ENCODE measurements around the gene PIK3AP1. TPM values are rescaled to one million over a fixed set of nuclear protein-coding genes. Genes with fewer than 3 reads are reported as not detected.
"Not testable (repeated sequence)": the region's sequence is repeated elsewhere in the genome, so short reads cannot be mapped to it uniquely, and the experiment has no call there.

PIK3AP1 gene
- total RNA-seq, 2 experiments from 2014 or later = 8.4 to 9.8 TPM

DNA sequence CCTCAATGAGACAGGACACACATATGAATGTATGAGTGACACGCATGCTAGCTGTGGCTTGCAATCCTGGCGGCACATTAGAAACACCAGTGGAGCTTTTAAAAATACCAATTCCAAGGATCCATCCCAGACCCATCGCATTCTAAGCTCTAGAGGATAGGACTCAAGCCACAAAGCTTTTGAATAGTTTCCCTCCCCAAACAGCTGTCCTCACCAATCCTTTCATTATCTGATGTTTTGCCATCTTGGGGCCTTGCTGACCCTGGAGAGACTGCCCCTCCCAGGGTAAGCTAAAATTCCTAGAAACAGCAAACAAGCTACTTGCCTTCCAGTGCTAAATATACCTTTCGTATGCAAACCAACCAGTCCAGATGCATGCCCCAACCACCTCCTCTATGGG lies 124.6 kb downstream of the PIK3AP1 start:
- ChIA-PET POLR2A (no interaction called here), CTCF (no interaction called here)

DNA sequence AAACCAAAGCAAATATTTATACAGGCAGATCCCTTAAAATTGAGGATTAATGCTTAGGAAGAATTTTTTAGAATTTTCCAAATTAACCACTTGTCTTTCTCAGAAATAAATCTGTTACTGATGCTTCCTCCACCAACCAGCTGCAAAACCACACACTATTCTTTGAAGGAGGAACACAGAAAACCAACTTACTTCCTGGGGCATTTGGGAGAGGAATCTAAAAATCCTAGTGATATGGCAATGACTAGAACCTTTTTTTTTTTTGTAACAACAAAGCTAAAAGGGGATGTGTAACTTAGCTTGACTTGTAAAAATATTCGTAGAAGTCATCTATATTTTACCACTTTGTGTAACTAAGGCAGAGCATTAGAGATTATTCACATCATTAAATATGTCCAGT lies 128.4 kb downstream of the PIK3AP1 start:
- CTCF ChIA-PET = no interaction called here
- POLR2A ChIA-PET = no interaction called here

DNA sequence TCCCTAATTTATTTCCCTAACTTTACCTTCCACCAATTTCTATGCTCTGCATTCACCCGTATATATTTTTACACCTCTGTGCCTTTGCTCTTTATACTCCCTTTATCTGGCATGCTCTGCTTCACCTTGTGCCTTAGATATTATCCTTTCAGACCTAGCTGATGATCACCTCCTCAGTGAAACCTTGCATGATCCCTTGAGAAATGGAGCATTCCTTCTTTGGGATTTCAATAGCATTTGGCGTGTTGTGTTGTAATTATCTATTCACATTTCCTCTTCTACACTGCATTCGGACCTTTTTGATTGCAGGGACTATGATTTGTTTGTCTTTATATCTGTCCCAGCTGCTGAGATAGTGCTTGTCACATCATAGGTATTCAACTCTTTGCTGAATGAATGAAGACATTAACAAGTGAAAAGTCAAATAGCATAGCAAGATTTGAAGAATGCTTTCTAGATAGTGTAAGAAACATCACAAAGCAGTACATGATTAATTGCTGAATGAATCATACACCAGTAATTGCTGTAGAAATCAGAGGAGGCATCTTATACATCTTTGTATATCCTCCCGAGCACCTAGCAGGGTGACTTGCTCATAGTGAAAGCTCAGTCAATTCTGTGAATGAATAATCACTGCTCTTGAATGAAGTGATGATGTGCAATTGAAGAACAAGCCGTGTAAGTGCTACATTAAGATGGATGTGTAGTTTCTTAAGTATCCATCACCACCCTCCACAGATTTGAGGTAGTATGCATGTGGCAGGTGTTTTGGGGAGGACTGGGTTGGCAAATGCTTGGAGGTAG lies 131.5 kb downstream of the PIK3AP1 start:
- POLR2A ChIA-PET = no interaction called here
- CTCF ChIA-PET = interaction anchor here (1.0 kb wide), 1 partner anchor 52 kb away, joined by 3 read pairs; no protein-coding TSS in a partner anchor

DNA sequence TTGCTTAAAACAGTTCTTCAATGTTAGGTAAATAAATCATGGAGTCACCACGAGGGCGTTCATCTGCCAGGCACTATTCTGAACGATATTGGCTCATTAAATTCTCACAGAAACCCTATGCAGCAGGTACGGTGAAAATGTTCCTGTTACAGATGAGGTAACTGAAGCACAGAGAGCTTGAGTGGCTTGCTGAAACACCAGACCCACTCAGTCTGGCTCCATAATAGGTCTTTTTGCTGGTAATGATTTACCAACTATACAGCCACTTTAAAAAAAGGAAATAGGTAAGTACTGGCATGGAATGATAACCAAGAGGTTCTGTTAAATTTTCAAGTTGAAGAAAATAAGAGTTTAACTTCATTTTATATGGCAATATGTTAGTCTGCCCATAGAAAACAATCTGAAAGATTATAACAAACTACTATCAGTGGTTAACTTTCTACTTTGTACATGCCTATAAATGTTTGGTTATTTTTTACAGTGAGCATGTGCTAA lies 132.2 kb downstream of the PIK3AP1 start:
- ChIA-PET POLR2A (no interaction called here), CTCF (no interaction called here)

DNA sequence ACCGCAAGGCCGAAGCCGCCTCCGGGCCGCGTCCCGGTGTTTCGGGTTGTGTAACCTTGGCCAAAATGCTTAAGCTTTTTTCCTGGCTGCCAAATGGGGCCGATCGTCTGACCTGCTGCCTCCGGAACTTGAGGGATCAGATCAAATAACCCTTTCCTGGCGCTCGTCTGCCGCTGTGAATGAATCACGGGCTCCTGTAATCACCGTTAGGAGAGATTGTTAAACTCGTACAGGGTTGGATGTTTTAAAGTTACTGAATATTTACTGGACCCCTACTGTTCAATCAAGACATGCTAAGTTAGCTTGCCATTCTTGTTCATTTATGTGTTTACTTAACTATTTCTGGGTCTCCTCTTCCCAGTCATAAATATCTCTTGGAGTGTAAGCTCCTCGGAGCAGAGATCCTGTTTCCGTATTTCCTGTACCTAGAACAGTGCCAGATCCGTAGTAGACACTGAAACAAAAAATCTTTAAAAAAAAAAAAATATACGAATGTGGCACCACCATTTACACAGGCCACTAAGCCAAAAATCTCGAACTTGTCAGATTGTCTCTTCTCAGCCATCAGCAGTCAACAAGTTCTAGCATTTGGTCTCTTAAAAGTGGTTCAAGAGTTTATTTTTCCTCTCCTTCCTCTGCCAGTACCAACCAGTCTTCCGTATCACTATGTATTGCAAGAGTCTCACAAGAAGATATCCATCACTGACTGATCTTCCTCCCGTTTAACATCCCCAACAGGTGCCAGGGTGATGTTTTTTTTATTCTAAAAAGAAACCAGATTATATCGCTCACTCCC lies 132.9 kb downstream of the PIK3AP1 start:
- ChIA-PET POLR2A (no interaction called here), CTCF (no interaction called here)

DNA sequence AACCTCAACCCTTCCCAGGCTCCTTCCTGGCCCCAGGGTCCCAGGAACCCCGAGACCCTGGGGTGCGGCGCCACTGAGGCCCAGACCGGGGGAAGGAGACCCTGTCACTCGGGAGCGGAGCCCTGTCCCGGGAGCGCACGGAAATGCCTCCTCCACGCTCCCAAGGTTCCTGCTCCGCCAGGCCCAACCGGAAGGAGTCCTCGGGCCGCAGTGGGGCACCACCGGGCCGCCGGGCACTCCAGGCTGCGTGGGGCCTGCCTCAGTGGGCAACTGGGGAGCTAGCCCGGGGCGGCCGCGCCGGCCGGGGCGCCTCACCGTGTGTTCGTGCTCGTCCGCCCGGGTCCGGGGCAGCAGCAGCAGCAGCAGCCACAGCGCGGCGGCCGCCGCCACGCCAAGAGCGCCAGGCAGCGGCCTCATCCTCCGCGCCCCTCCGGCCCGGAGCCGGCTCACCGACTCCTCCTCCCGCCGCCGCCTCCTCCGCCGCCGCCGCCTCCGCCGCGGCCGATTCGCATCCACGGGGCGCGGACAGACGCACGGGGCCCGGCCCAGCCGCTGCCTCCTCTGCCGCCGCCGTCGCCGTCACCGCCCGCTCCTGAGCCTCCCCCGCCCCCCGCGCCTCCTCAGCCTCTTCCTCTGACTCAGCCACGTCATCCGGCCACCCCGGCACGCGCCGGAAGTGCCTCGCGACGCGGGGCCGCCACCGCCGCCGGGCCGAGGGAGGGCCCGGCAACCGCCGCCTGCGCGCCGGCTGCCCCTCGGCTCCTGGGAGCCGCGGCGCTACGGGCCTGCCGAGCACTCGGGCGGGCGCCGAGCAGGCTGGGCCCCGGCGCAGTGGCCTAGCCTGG lies 133.7 kb downstream of the PIK3AP1 start, which contains the start of gene TM9SF3:
Gene TM9SF3 (minus strand): TSS at position 594 of the 845 bp plus-strand sequence. CDS start 177 bp downstream, at position 417.
- ChIA-PET CTCF (no interaction called here), POLR2A (no interaction called here)

DNA sequence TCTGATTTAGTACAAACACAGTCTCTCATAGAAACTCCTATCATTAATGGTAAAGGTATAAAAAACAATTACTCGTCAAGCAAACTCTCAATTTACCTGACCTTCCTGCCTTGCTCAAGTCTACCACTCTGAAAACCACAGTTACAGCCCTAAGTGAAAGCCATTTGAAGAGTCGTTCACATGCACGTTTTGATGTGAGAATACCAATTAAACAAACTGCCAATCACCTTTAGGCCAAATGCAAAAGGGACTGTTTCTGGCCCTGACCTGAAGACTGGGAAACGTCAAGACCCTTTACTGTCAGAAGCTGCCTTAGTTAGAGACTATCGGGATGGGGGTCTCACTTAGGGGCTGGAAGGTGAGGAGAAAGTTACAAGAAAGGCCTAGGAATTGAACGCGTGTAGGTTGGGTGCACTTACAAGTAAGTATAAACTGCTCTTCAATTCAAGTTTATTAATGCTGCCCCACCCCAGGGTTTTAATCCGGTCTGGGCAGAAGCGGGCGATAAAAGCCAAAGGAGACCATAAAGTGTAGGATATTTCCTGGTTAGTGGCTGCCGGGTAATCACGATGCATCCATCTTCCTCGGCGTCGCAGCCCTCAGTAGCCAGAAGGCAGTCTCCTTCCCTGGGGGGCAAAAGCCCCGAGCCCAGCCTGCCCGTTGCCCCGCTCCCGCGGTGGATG lies 134.4 kb downstream of the PIK3AP1 start:
- CTCF ChIA-PET = no interaction called here
- POLR2A ChIA-PET = interaction anchor here (0.7 kb wide), 1 partner anchor 19 kb away, joined by 4 read pairs; no protein-coding TSS in a partner anchor

DNA sequence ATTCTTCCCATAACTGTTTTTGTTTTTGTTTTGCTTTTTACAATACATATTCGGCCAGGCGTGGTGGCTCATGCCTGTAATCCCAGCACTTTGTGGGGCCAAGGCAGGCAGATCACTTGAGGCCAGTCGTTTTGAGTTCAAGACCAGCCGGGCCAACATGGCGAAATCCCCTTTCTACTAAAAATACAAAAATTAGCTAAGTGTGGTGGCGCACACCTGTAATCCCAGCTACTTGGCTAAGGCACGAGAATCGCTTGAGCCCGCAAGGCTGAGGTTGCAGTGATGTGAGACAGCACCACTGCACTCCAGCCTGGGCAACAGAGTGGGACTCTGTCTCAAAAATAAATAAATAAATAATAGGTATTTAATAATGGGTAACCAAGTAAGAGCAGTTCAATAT lies 135.8 kb downstream of the PIK3AP1 start:
- ChIA-PET POLR2A (interaction anchor here (0.8 kb wide), 1 partner anchor 44 kb away, joined by 3 read pairs; no protein-coding TSS in a partner anchor), CTCF (no interaction called here)

DNA sequence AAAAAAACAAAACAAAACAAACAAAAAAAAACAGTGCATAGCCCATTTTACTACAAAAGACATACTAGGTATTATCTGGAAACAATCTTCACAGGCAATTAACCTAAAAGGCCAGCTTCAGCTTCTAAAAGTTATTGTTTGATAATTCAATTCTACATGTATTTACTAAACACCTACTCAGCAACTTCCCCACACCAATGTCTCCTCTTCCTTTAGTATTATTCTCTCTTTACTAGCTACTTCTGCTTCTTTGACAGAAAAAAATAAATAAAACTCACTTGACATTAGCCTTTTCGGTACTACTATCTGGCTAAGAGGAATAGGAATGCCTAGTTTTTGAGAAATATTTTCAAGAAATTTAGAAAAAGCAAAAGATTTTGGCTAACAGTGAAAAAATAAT lies 136.3 kb downstream of the PIK3AP1 start:
- ChIA-PET CTCF (no interaction called here), POLR2A (interaction anchor here (0.8 kb wide), 1 partner anchor 44 kb away, joined by 3 read pairs; no protein-coding TSS in a partner anchor)

DNA sequence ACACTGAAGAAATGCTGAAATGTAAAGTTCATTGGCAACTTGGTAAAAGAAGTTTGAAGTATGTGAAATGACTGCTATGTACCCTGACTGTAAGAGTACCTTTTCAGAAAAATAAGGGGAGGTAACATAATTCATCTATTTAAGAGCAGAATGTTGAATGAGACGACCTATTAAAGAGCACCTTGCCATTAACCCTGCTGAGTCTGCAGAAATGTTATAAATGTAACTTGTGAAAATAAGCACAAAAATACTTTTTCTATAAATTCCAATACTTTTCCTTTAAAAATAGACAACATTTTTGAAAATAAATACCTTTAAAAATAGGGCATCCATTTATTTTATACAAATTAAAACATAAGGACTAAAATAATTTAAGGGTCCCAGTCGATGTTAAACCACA lies 141.2 kb downstream of the PIK3AP1 start:
- ChIA-PET POLR2A (no interaction called here), CTCF (no interaction called here)

DNA sequence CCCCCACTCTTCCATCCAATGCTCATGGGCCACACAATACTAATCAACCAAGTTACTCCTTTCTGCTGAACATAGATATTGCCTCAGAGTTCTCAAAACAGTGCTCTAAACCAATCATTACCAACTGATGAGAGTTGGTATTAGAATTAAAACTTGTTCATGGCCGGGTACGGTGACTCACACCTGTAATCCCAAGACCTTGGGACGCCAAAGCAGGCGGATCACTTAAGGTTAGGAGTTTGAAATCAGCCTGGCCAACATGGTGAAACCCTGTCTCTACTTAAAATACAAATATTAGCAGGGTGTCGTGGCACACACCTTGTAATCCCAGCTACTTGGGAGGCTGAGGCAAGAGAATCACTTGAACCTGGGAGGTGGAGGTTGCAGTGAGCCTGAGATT lies 141.7 kb downstream of the PIK3AP1 start:
- CTCF ChIA-PET = no interaction called here
- POLR2A ChIA-PET = no interaction called here

DNA sequence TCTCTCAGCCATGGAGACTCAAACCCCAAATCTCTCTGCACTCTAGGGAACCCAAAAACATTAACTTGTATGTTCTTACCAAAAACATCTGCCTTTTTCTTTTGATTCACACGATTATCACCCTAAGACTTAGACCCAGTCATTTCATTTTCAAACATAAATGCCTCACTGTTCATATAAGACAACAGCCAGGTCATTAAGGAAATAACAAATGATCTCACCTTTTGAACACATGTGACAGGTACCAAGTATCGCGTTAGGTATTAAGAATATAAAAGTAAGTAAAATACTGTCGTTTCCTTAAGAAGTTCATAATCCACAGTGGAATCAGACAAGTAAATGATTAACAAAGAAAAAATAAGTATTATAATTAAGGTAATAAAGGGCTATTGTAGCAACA lies 142.3 kb downstream of the PIK3AP1 start:
- ChIA-PET POLR2A (no interaction called here), CTCF (no interaction called here)

DNA sequence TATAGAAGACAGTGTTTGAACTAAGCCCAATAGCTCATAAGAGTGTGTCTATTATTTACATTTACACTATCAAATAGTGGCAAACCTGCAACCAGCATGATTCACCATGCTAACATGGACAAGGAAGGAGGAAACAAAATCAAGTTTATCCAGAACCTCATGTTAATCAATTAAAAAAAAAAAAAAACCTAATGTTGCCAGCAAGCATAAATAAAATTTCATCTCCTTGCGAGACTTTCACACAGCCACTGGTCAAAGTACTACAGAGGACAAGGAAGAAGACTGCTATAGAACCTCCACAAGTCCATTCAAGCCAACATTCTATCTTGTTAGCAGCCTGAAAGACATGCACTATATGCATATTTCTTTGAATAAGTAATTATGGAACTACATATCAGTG lies 143.2 kb downstream of the PIK3AP1 start:
- CTCF ChIA-PET = no interaction called here
- POLR2A ChIA-PET = no interaction called here

DNA sequence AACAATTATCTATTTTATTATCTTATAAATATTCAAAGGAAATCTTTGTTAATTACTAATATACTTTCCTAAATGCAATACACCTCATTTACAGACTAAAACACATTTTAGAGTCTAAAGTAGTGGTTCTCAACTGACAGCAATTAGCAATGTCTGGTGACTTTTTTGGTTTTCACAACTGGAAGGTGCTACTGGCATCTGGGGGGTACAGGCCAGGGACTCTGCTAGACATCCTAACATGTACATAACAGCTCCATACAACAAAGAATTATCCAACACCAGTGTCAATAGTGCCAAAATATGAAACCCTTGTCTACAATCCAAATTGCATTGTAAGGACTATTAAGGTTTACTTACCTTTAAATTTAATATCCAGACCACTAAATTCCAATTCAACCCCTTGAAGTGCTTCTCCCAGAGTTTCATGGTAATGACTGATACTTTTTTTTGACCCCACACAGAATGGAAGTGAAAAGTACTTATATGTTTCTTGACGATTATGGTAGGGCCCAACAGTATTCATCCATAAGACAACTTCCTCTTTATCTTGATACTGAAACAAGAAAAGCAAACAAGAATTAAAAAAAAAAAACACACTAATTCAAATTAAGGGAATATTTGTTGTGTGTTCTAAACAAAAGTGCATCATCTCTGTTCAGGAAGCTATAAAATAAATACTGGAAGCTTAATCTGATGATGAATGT lies 143.9 kb downstream of the PIK3AP1 start:
- POLR2A ChIA-PET = no interaction called here
- CTCF ChIA-PET = no interaction called here

DNA sequence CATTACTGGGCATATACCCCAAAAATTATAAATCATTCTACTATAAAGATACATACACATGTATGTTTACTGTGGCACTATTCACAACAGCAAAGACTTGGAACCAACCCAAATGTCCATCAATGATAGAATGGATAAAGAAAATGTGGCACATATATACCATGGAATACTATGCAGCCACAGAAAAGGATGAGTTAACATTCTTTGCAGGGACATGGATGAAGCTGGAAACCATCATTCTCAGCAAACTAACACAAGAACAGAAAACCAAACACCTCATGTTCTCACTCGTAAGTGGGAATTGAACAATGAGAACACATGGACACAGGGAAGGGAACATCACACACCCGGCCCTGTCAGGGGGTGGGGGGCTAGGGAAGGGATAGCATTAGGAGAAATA lies 145.8 kb downstream of the PIK3AP1 start:
- CTCF ChIA-PET, POLR2A ChIA-PET: not testable (repeated sequence)

DNA sequence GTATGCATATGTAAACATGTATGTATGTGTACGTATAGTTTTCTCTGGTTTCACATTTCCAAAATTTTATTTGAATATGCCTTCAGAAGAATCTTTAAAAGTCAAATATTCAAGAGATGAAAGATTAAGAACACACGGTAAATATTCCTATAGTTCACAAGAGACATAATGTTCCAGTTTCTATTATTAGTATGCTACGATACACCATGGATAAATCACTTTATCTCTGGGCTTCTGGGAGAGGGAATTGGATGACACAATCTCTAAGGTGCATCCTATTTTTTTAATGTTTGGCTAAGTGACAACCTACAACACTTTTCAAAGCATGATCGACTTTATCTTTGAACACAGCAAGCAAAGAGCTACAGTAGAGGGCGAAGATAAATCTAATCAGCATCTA lies 147.3 kb downstream of the PIK3AP1 start:
- POLR2A ChIA-PET = no interaction called here
- CTCF ChIA-PET = no interaction called here

DNA sequence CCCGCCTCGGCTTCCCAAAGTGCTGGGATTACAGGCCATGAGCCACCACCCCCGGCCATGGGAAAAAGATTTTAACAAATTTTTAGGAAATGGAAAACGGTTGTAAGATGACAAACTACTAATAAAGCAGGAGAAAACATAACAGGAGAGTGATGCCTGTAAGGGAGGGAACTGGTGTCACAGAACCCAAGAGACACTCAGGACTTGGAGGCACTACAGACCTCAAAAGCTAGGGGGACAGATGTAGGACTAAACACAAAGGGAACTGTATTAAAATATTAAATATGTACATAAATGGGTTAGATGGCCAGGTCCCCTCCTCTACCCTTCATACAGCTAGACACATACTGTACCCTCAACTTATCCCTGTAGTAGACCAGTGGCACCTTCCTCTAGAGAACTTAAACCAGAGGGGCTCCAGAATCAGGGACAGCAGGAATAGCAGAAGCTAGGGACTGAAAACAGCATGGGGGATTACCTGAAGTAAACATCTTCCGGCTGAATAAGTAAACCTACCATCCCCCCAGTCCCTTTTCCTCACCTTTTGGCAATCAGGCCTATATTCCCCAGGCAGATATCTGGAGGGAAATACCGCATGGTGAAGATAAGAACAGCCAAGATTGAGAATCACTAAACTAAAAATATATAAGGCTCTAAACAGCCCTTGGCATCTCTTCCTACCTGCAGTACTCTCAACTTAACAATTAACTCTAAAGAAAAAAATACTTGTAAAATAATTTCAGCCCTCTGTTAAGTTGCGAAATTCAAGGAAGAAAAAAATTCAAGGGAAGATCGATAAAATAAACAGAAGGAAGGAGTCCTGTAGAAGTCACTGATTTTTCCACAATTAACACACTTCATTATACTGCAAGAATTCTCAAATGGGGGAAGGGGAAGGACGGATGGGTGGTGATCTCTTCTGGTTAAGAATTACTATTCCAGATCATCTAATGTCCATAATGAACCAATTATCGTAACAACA lies 149.0 kb downstream of the PIK3AP1 start:
- POLR2A ChIA-PET = no interaction called here
- CTCF ChIA-PET = interaction anchor here (0.8 kb wide), 1 partner anchor 9 kb away, joined by 3 read pairs; no protein-coding TSS in a partner anchor

DNA sequence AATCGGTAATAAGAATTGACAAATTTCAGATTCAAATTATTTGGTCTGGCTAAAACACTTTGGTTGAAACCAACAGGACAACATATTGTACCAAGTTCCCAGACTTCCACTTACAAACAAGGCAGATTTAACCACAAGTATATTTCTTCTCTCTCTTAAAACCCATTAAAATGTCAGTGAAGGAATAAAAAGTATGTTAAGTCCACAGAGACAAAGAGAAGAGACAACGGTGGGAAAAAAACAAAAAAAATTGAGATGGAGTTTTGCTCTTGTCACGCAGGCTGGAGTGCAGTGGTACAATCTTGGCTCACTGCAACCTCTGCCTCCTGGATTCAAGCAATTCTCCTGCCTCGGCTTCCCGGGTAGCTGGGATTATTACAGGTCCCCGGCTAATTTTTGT lies 149.8 kb downstream of the PIK3AP1 start:
- ChIA-PET CTCF (interaction anchor here (0.8 kb wide), 1 partner anchor 10 kb away, joined by 3 read pairs; no protein-coding TSS in a partner anchor), POLR2A (no interaction called here)
